ENCODE results near the gene CCDC50. TPM values are rescaled to one million over a fixed set of nuclear protein-coding genes. Genes with fewer than 3 reads are reported as not detected.

The CCDC50 gene
- total RNA-seq, 2 donors from 2014 or later: 5.6 to 10.9 TPM

GRCh38 chr3:191383124-191383523, 53.9 kb downstream of the CCDC50 start:
- no peak for ATAC-seq
- Mint-ChIP-seq H3K36me3 (no peaks in the 10 kb centered on the region), H3K9me3 (peaks cover 0 to 4% of the 10 kb centered on the region in 2 donors), H3K27ac (no peak overlapping the region)
- no peak for DNase-seq (ENCODE audit: low spot score in 2 of 2)

DNA sequence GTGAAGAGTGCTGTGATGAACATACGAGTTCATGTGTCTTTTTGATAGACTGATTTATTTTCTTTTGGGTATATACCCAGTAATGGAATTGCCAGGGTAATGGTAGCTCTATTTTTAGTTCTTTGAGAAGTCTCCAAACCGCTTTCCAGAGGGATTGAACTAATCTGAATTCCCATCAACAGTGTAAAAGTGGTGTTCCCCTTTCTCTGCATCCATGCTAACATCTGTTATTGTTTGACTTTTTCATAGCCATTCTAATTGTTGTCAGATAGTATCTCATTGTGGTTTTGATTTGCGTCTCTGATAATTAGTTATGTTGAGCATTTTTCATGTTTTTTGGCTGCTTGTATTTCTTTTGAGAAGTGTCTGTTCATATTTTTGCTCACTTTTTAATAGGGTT, 55.9 kb downstream of the CCDC50 start:
- Mint-ChIP-seq H3K36me3 (no peaks in the 10 kb centered on the region), H3K9me3 (peaks cover 0 to 4% of the 10 kb centered on the region in 2 donors), H3K27ac (no peak overlapping the region)
- ATAC-seq (no peak), DNase-seq (ENCODE audit: low spot score in 2 of 2) (no peak)

- H3K27ac Mint-ChIP-seq: no peak overlapping the region
- ATAC-seq: no peak
- no peak for DNase-seq (ENCODE audit: low spot score in 2 of 2)
- no peaks in the 10 kb centered on the region for H3K9me3 Mint-ChIP-seq
- no peaks in the 10 kb centered on the region for H3K36me3 Mint-ChIP-seq
Measured at GRCh38 chr3:191387441-191388077, 58.4 kb downstream of the CCDC50 start.

DNA sequence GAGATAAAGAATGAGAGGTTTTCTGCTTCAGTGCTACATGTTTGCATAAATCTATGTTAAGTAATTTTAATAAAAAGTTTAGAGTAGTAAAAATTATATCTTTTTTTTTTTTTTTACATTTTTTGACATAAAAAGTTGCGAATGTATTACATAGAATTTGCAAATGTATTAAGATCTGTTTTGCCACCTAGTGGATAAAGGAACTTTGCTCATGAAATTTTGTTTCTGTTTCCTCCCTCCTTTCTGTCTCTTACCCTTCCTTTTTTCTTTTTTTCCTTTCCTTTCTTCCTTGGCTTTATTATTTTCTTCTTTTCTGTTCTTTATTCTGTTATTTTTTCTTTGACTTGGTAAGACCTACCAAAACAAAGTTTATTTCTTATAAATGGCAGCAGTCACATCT, 59.6 kb downstream of the CCDC50 start:
- Mint-ChIP-seq H3K9me3 (no peaks in the 10 kb centered on the region), H3K27ac (no peak overlapping the region), H3K36me3 (no peaks in the 10 kb centered on the region)
- no peak for DNase-seq (ENCODE audit: low spot score in 2 of 2)
- no peak for ATAC-seq

DNA sequence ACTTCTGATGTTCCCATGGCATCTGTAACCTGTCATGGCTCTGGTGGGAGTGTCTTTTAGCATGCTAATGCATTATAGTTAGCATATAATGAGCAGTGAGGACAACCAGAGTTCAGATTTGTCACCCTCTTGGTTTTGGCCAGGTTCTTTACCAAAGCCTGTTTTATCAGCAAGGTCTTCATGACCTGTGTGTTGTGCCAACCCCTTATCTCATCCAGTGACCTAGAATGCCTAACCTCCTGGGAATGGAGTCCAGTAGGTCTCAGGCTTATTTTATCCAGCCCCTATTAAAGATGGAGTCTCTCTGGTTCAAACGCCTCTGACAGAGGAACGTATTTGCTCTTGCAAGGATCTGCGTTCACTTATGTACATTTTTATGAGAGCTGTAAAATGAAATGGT, 61.4 kb downstream of the CCDC50 start:
- ATAC-seq (no peak), DNase-seq (ENCODE audit: low spot score in 2 of 2) (no peak)
- Mint-ChIP-seq H3K9me3 (no peaks in the 10 kb centered on the region), H3K27ac (no peak overlapping the region), H3K36me3 (no peaks in the 10 kb centered on the region)

- H3K36me3 Mint-ChIP-seq: no peaks in the 10 kb centered on the region
- no peak for DNase-seq (ENCODE audit: low spot score in 2 of 2)
- no peaks in the 10 kb centered on the region for H3K9me3 Mint-ChIP-seq
- ATAC-seq: no peak
- no peak overlapping the region for H3K27ac Mint-ChIP-seq
Measured at GRCh38 chr3:191391861-191392808, 62.9 kb downstream of the CCDC50 start.

- no peak overlapping the region for H3K27ac Mint-ChIP-seq
- H3K9me3 Mint-ChIP-seq: no peaks in the 10 kb centered on the region
- no peak for DNase-seq (ENCODE audit: low spot score in 2 of 2)
- H3K36me3 Mint-ChIP-seq: no peaks in the 10 kb centered on the region
- ATAC-seq: no peak
Measured at GRCh38 chr3:191393146-191393545, 64.0 kb downstream of the CCDC50 start.

DNA sequence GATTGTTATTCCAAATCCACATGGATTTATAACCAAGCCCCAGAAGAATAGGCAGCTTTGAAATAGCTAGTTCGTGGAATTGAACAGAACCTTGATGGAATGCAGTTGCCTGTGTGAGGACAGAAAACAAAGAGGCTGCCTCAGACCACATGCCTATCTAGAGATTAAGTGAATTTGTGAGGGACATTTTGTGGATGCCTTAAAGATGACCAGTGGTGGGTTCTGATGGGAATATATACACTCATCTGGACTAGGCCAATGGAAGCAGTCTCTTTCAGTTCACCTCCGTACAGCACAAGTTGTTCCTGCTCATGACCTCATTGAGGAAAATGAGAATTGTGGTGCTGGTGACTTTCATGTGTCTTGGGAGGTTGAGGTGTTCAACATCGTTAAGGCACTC, 68.6 kb downstream of the CCDC50 start:
- no peak for DNase-seq (ENCODE audit: low spot score in 2 of 2)
- H3K36me3 Mint-ChIP-seq: no peaks in the 10 kb centered on the region
- H3K9me3 Mint-ChIP-seq: peaks cover 0 to 4% of the 10 kb centered on the region in 2 donors
- no peak overlapping the region for H3K27ac Mint-ChIP-seq
- no peak for ATAC-seq

DNA sequence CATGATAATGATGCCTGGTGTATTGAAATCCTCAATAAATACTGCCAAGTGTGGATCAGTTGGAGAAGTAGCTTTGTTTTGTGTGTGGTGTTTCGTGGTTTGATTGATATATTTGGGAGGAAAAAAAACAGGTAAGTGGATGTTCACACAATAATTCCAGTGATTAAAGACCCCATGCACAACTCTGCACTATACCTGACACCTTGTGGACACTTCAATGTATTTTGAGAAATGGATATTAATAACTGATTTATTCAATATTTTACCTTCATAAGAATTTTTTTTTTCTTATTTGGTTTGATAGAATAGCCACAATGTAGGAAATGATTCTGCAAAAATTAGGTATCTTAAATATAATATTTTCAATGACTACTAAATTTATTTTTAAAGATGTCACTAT, 69.4 kb downstream of the CCDC50 start:
- DNase-seq (ENCODE audit: low spot score in 2 of 2) (no peak), ATAC-seq (no peak)
- H3K36me3 Mint-ChIP-seq: no peaks in the 10 kb centered on the region
- H3K9me3 Mint-ChIP-seq: peaks cover 0 to 10% of the 10 kb centered on the region in 2 donors
- no peak overlapping the region for H3K27ac Mint-ChIP-seq

DNA sequence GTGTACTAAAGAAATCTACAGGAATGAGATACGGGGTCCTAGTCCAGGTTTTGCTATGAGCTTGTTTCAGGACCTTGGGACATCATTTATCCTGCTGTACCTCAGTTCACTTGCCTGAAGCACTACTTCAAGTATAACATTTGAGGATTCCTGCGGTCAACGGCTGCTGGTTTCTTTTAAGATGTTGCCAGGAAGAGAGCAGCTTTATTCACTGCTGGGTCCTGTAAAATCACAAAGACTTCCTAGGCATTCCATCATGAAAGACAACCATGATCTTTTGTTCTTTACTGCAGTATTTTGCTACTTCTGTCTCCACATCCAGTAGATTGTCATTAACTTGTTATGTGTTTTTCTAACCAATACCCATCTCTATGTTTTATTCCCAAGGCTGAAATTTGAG, 70.7 kb downstream of the CCDC50 start:
- peaks cover 0 to 14% of the 10 kb centered on the region in 2 donors for H3K9me3 Mint-ChIP-seq

GRCh38 chr3:191401775-191402357, 72.7 kb downstream of the CCDC50 start:
- no peak for DNase-seq (ENCODE audit: low spot score in 2 of 2)
- Mint-ChIP-seq H3K36me3 (peaks cover 0 to 4% of the 10 kb centered on the region in 2 donors), H3K9me3 (peaks cover 5 to 18% of the 10 kb centered on the region in 2 donors), H3K27ac (no peak overlapping the region)
- no peak for ATAC-seq

More for the DNA sequence above, 70.7 kb downstream of the CCDC50 start:
- no peak for ATAC-seq
- no peak for DNase-seq (ENCODE audit: low spot score in 2 of 2)
- H3K27ac Mint-ChIP-seq: no peak overlapping the region
- no peaks in the 10 kb centered on the region for H3K36me3 Mint-ChIP-seq

DNA sequence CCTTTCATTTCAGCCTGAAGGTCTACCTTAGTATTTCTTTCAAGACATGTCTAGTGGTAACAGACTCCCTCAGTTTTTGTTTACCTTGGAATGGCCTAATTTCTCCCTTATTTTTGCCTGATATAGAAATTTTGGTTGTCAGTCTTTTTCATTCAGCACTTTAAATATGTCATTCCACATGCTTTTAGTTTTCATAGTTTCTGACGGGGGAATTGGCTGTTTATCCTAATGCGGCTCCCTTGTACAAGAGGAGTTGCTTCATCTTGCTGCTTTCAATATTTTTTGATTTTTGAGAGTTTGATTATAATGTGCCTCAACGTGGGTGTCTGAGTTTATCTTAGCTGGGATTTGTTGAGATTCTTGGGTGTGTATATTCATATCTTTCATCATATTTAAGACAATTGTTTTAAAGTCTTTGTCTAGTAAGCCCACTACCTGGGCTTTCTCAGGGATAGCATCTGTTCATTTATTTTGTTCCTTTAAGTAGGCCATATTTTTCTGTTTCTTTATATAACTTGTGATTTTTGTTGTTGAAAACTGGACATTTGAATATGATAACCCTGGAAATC, 80.7 kb downstream of the CCDC50 start:
- H3K9me3 Mint-ChIP-seq: peaks cover 12 to 14% of the 10 kb centered on the region in 2 donors
- ATAC-seq (no peak), DNase-seq (ENCODE audit: low spot score in 2 of 2) (no peak)
- peaks cover 0 to 4% of the 10 kb centered on the region in 2 donors for H3K36me3 Mint-ChIP-seq
- H3K27ac Mint-ChIP-seq: no peak overlapping the region

- Mint-ChIP-seq H3K9me3 (peaks cover 7 to 10% of the 10 kb centered on the region in 2 donors), H3K27ac (no peak overlapping the region), H3K36me3 (no peaks in the 10 kb centered on the region)
- no peak for ATAC-seq
- no peak for DNase-seq (ENCODE audit: low spot score in 2 of 2)
Measured at GRCh38 chr3:191412759-191413158, 83.6 kb downstream of the CCDC50 start.

- DNase-seq (ENCODE audit: low spot score in 2 of 2) (no peak), ATAC-seq (no peak)
Measured at GRCh38 chr3:191414286-191414685, 85.1 kb downstream of the CCDC50 start.

DNA sequence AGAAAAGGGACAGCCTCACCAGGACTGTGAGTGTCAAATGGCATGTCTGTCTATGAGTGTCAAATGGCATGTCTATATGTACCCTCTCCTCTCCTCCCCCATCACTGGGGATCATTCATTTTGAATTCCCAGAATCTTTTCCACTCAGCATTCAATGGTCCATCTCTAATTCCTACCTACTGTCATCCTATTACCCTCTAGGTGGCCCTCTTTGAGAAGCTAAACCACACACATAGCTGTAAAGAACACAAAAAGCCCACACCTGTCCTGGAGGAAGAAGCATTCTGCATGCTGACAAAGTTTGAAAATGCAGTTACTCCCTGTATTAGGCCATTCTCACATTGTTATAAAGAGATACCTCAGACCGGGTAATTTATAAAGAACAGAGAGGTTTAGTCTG, 85.5 kb downstream of the CCDC50 start:
- no peak overlapping the region for H3K27ac Mint-ChIP-seq
- no peaks in the 10 kb centered on the region for H3K36me3 Mint-ChIP-seq
- DNase-seq (ENCODE audit: low spot score in 2 of 2) (no peak), ATAC-seq (no peak)
- peaks cover 5 to 7% of the 10 kb centered on the region in 2 donors for H3K9me3 Mint-ChIP-seq

More at GRCh38 chr3:191414286-191414685, 85.1 kb downstream of the CCDC50 start:
- H3K27ac Mint-ChIP-seq: no peak overlapping the region
- peaks cover 7 to 9% of the 10 kb centered on the region in 2 donors for H3K9me3 Mint-ChIP-seq
- H3K36me3 Mint-ChIP-seq: no peaks in the 10 kb centered on the region

DNA sequence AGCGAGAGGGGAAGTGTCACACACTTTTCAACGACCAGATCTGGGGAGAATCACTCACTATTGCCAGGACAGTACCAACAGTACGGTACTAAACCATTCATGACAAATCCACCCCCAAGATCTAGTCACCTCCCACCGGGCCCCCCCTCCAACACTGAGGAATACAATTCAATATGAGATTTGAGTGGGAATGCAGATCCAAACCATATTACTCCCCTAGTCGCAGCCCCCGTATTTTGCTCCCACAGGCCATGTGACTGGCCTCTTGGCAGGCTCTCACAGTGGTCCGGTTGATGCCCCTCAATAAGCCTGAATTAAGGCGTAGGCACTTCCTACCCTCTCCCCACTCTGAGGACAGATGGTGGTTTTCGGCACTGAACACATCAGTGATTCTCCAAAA, 86.4 kb downstream of the CCDC50 start:
- no peaks in the 10 kb centered on the region for H3K36me3 Mint-ChIP-seq

GRCh38 chr3:191417457-191417729, 88.2 kb downstream of the CCDC50 start:
- peaks cover 0 to 3% of the 10 kb centered on the region in 2 donors for H3K9me3 Mint-ChIP-seq
- DNase-seq (ENCODE audit: low spot score in 2 of 2) (no peak), ATAC-seq (no peak)
- no peak overlapping the region for H3K27ac Mint-ChIP-seq
- no peaks in the 10 kb centered on the region for H3K36me3 Mint-ChIP-seq

More for the DNA sequence above, 86.4 kb downstream of the CCDC50 start:
- no peak for DNase-seq (ENCODE audit: low spot score in 2 of 2)
- H3K9me3 Mint-ChIP-seq: peaks cover 0 to 3% of the 10 kb centered on the region in 2 donors
- no peak overlapping the region for H3K27ac Mint-ChIP-seq
- ATAC-seq: no peak

All from activated naive CD4-positive, alpha-beta T cell treated with anti-CD3 and anti-CD28 coated beads, Interleukin-2, amount 50 U/mL, for 72 hours (primary cell).